ENCODE results near the gene C6orf47. TPM values are rescaled to one million over a fixed set of nuclear protein-coding genes. Genes with fewer than 3 reads are reported as not detected.

The C6orf47 gene
- total RNA-seq, result 26.7 and 27.1 TPM in 2 replicates

GRCh38 chr6:31660381-31661261 lies at the start of gene C6orf47:
TSS of gene C6orf47 (minus strand) at chr6:31660778. CDS start at chr6:31659947, 831 bp downstream.

GRCh38 chr6:31706599-31706998 lies 46.0 kb upstream of the C6orf47 start, which contains the start of gene LY6G6F:
TSS of gene LY6G6F (plus strand) at chr6:31706866. CDS start at chr6:31706907, 41 bp downstream.

GRCh38 chr6:31702819-31703716 lies 42.5 kb upstream of the C6orf47 start, which contains the start of gene ABHD16A:
TSS of gene ABHD16A (minus strand) at chr6:31703324. CDS start at chr6:31703281, 43 bp downstream.

GRCh38 chr6:31680226-31681134 lies 19.9 kb upstream of the C6orf47 start, which contains the start of gene LY6G5C:
TSS of gene LY6G5C (minus strand) at chr6:31681067. CDS start at chr6:31680373, 694 bp downstream.

GRCh38 chr6:31669676-31670075 lies 9.1 kb upstream of the C6orf47 start, which contains the start of gene LY6G5B:
TSS of gene LY6G5B (plus strand) at chr6:31669976. CDS start at chr6:31670951, 975 bp downstream.

GRCh38 chr6:31665501-31666336 lies 5.1 kb upstream of the C6orf47 start, which contains the start of gene CSNK2B:
TSS of gene CSNK2B (plus strand) at chr6:31666080. CDS start at chr6:31666832, 752 bp downstream.

GRCh38 chr6:31664790-31665500 lies 4.4 kb upstream of the C6orf47 start, which contains the start of gene GPANK1:
TSS of gene GPANK1 (minus strand) at chr6:31664997. CDS start at chr6:31664478, 519 bp downstream.

GRCh38 chr6:31655349-31656237 lies 5.0 kb downstream of the C6orf47 start, which contains the start of gene APOM:
TSS of gene APOM (plus strand) at chr6:31655894. CDS start at chr6:31655967, 73 bp downstream.

GRCh38 chr6:31620586-31621319 lies 39.8 kb downstream of the C6orf47 start, which contains the start of gene PRRC2A:
TSS of gene PRRC2A (plus strand) at chr6:31620715. CDS start at chr6:31622790, 2,075 bp downstream.

GRCh38 chr6:31614684-31615578 lies 45.6 kb downstream of the C6orf47 start, which contains the start of gene AIF1:
TSS of gene AIF1 (plus strand) at chr6:31615234. CDS start at chr6:31615330, 96 bp downstream.

Other genes with a start within 250 kb of the C6orf47 start
- 4.7 and 9.9 TPM in 2 replicates for gene MICB, start 162.6 kb downstream of the C6orf47 start, total RNA-seq
- not detected in 2 replicates for gene MCCD1, start 131.8 kb downstream of the C6orf47 start, total RNA-seq
- 279 and 313 TPM in 2 replicates for gene DDX39B, start 118.8 kb downstream of the C6orf47 start, total RNA-seq
- 0.21 and 1.2 TPM in 2 replicates for gene ATP6V1G2, start 114.2 kb downstream of the C6orf47 start, total RNA-seq
- 43.6 and 54.6 TPM in 2 replicates for gene NFKBIL1, start 113.2 kb downstream of the C6orf47 start, total RNA-seq
- not detected in 2 replicates for gene LTA, start 88.5 kb downstream of the C6orf47 start, total RNA-seq
- gene TNF, start 85.2 kb downstream of the C6orf47 start, total RNA-seq, result 4.3 TPM in 1 of 2 replicates, not detected in the other
- 6.7 TPM in 1 of 2 replicates, not detected in the other for gene LTB, start 78.4 kb downstream of the C6orf47 start, total RNA-seq
- gene LST1, start 74.5 kb downstream of the C6orf47 start, total RNA-seq, result not detected in 2 replicates
- not detected in 2 replicates for gene NCR3, start 67.8 kb downstream of the C6orf47 start, total RNA-seq
- gene AIF1, start 45.5 kb downstream of the C6orf47 start, total RNA-seq, result not detected in 2 replicates
- 23.6 and 35.6 TPM in 2 replicates for gene PRRC2A, start 40.1 kb downstream of the C6orf47 start, total RNA-seq
- gene BAG6, start 8.1 kb downstream of the C6orf47 start, total RNA-seq, result 128 and 161 TPM in 2 replicates
- gene APOM, start 4.9 kb downstream of the C6orf47 start, total RNA-seq, result 0.96 and 1.3 TPM in 2 replicates
- gene GPANK1, start 4.2 kb upstream of the C6orf47 start, total RNA-seq, result 7.0 and 12.0 TPM in 2 replicates
- gene CSNK2B, start 5.3 kb upstream of the C6orf47 start, total RNA-seq, result 84.2 and 103 TPM in 2 replicates
- under 0.01 and 0.43 TPM in 2 replicates for gene LY6G5B, start 9.2 kb upstream of the C6orf47 start, total RNA-seq
- gene LY6G5C, start 20.3 kb upstream of the C6orf47 start, total RNA-seq, result not detected in 2 replicates
- gene ABHD16A, start 42.5 kb upstream of the C6orf47 start, total RNA-seq, result 25.2 and 40.2 TPM in 2 replicates
- gene LY6G6F, start 46.1 kb upstream of the C6orf47 start, total RNA-seq, result not detected in 2 replicates
- gene LY6G6D, start 54.6 kb upstream of the C6orf47 start, total RNA-seq, result not detected in 2 replicates
- gene LY6G6C, start 61.0 kb upstream of the C6orf47 start, total RNA-seq, result not detected in 2 replicates
- not detected in 2 replicates for gene MPIG6B, start 62.6 kb upstream of the C6orf47 start, total RNA-seq
- gene DDAH2, start 68.5 kb upstream of the C6orf47 start, total RNA-seq, result 11.5 and 45.8 TPM in 2 replicates
- 454 and 1,059 TPM in 2 replicates for gene CLIC1, start 75.8 kb upstream of the C6orf47 start, total RNA-seq
- gene MSH5, start 79.2 kb upstream of the C6orf47 start, total RNA-seq, result 4.3 and 5.8 TPM in 2 replicates
- not detected in 2 replicates for gene SAPCD1, start 101.9 kb upstream of the C6orf47 start, total RNA-seq
- 0.43 and 0.48 TPM in 2 replicates for gene VWA7, start 116.5 kb upstream of the C6orf47 start, total RNA-seq
- 61.0 and 64.8 TPM in 2 replicates for gene VARS1, start 135.0 kb upstream of the C6orf47 start, total RNA-seq
- gene LSM2, start 146.2 kb upstream of the C6orf47 start, total RNA-seq, result 34.2 and 39.0 TPM in 2 replicates
- gene HSPA1L, start 154.5 kb upstream of the C6orf47 start, total RNA-seq, result 0.64 and 0.72 TPM in 2 replicates
- gene HSPA1A, start 154.8 kb upstream of the C6orf47 start, total RNA-seq, result 124 and 172 TPM in 2 replicates
- gene HSPA1B, start 167.0 kb upstream of the C6orf47 start, total RNA-seq, result 268 TPM in 2 replicates
- gene NEU1, start 202.0 kb upstream of the C6orf47 start, total RNA-seq, result 70.3 and 75.4 TPM in 2 replicates
- 3.8 and 8.2 TPM in 2 replicates for gene SLC44A4, start 218.2 kb upstream of the C6orf47 start, total RNA-seq
- gene EHMT2, start 236.9 kb upstream of the C6orf47 start, total RNA-seq, result 25.6 and 28.4 TPM in 2 replicates
- 0.72 and 3.0 TPM in 2 replicates for gene ZBTB12, start 241.3 kb upstream of the C6orf47 start, total RNA-seq